Adipocyte (in vitro differentiated cells): ENCODE data around the gene RASA3.

Experiments used
- DNase-seq: peaks from one replicate; pipeline ENCODE4 v3.0.0-alpha.2; 2015; ENCODE audit warnings: low read depth
- H3K27me3 ChIP-seq: replicated peaks from 2 replicates; pipeline ENCODE4 v1.7.0; 2013; ENCODE audit warnings: mild to moderate bottlenecking, low read length, moderate library complexity; ENCODE audit not compliant: control insufficient read depth, insufficient read depth
- H3K36me3 ChIP-seq: 2 replicates; pipeline ENCODE4 v1.7.0; 2013; ENCODE audit warnings: low read length, mild to moderate bottlenecking, moderate library complexity; ENCODE audit not compliant: control insufficient read depth, insufficient read depth, severe bottlenecking
- H3K4me1 ChIP-seq: 2 replicates; pipeline ENCODE4 v1.7.0; 2013; ENCODE audit warnings: mild to moderate bottlenecking, low read length, moderate library complexity; ENCODE audit not compliant: control insufficient read depth, insufficient read depth
- H3K4me3 ChIP-seq: 2 replicates; pipeline ENCODE4 v1.7.0; 2013; ENCODE audit warnings: mild to moderate bottlenecking, low read length, moderate library complexity
- H3K9ac ChIP-seq: 2 replicates; pipeline ENCODE4 v1.7.0; 2013; ENCODE audit warnings: mild to moderate bottlenecking, low read length, moderate library complexity
- H3K9me3 ChIP-seq: 2 replicates; pipeline ENCODE4 v1.7.0; 2013; ENCODE audit warnings: mild to moderate bottlenecking, low read length, moderate library complexity; ENCODE audit not compliant: control insufficient read depth

RASA3 gene

GRCh38 chr13:113969973-113970611 lies 162.3 kb downstream of the RASA3 start:
- Histone ChIP-seq H3K4me3 (no peak overlapping the region), H3K9ac (no peak overlapping the region), H3K27me3 (no peaks in the 10 kb centered on the region), H3K4me1 (peaks cover 17% of the 10 kb centered on the region), H3K36me3 (peaks cover 32% of the 10 kb centered on the region), H3K9me3 (no peaks in the 10 kb centered on the region)
- DNase-seq: no peak

- DNase-seq: no peak
- Histone ChIP-seq H3K36me3 (peaks cover 26% of the 10 kb centered on the region), H3K4me1 (peaks cover 17% of the 10 kb centered on the region), H3K9me3 (no peaks in the 10 kb centered on the region), H3K27me3 (no peaks in the 10 kb centered on the region), H3K4me3 (no peak overlapping the region), H3K9ac (no peak overlapping the region)
These were observed 163.0 kb downstream of the RASA3 start for GRCh38 chr13:113969311-113969972.

- Histone ChIP-seq H3K9me3 (no peaks in the 10 kb centered on the region), H3K4me1 (peaks cover 17% of the 10 kb centered on the region), H3K36me3 (peaks cover 26% of the 10 kb centered on the region), H3K9ac (no peak overlapping the region), H3K4me3 (no peak overlapping the region), H3K27me3 (no peaks in the 10 kb centered on the region)
- no peak for DNase-seq
These were observed 163.7 kb downstream of the RASA3 start for GRCh38 chr13:113968463-113969310.

GRCh38 chr13:113967729-113968462 lies 164.5 kb downstream of the RASA3 start:
- no peaks in the 10 kb centered on the region for H3K9me3 ChIP-seq
- no peaks in the 10 kb centered on the region for H3K27me3 ChIP-seq
- H3K9ac ChIP-seq: no peak overlapping the region
- peaks cover 17% of the 10 kb centered on the region for H3K4me1 ChIP-seq
- H3K4me3 ChIP-seq: no peak overlapping the region
- peaks cover 26% of the 10 kb centered on the region for H3K36me3 ChIP-seq
- no peak for DNase-seq

- Histone ChIP-seq H3K9ac (no peak overlapping the region), H3K27me3 (no peaks in the 10 kb centered on the region), H3K4me3 (no peak overlapping the region), H3K9me3 (no peaks in the 10 kb centered on the region), H3K4me1 (peaks cover 23% of the 10 kb centered on the region), H3K36me3 (peaks cover 26% of the 10 kb centered on the region)
- no peak for DNase-seq
These were observed 165.2 kb downstream of the RASA3 start for GRCh38 chr13:113967206-113967720.

- no peaks in the 10 kb centered on the region for H3K9me3 ChIP-seq
- peaks cover 23% of the 10 kb centered on the region for H3K36me3 ChIP-seq
- H3K27me3 ChIP-seq: no peaks in the 10 kb centered on the region
- H3K4me3 ChIP-seq: no peak overlapping the region
- H3K4me1 ChIP-seq: peaks cover 15% of the 10 kb centered on the region
- no peak overlapping the region for H3K9ac ChIP-seq
- no peak for DNase-seq
These were observed 166.2 kb downstream of the RASA3 start for GRCh38 chr13:113965968-113966884.

- peaks cover 7% of the 10 kb centered on the region for H3K4me1 ChIP-seq
- no peak for DNase-seq
- no peak overlapping the region for H3K4me3 ChIP-seq
- no peaks in the 10 kb centered on the region for H3K27me3 ChIP-seq
- H3K36me3 ChIP-seq: peaks cover 23% of the 10 kb centered on the region
- H3K9ac ChIP-seq: no peak overlapping the region
- peaks cover 3% of the 10 kb centered on the region for H3K9me3 ChIP-seq
These were observed 167.0 kb downstream of the RASA3 start for GRCh38 chr13:113965383-113965874.

- DNase-seq: no peak
- no peaks in the 10 kb centered on the region for H3K27me3 ChIP-seq
- peaks cover 23% of the 10 kb centered on the region for H3K36me3 ChIP-seq
- H3K9me3 ChIP-seq: peaks cover 7% of the 10 kb centered on the region
- no peak overlapping the region for H3K9ac ChIP-seq
- no peak overlapping the region for H3K4me3 ChIP-seq
- peaks cover 5% of the 10 kb centered on the region for H3K4me1 ChIP-seq
These were observed 168.0 kb downstream of the RASA3 start for GRCh38 chr13:113964251-113964995.

GRCh38 chr13:113963376-113963775 lies 169.0 kb downstream of the RASA3 start:
- no peak overlapping the region for H3K4me3 ChIP-seq

More at GRCh38 chr13:113963376-113963775, 169.0 kb downstream of the RASA3 start:
- Histone ChIP-seq H3K27me3 (no peaks in the 10 kb centered on the region), H3K36me3 (peaks cover 23% of the 10 kb centered on the region), H3K9ac (no peak overlapping the region), H3K9me3 (peaks cover 9% of the 10 kb centered on the region), H3K4me1 (peaks cover 5% of the 10 kb centered on the region)
- DNase-seq: no peak
